Endothelial cell of umbilical vein (primary cell): ENCODE results near the gene FAM120A. TPM values are rescaled to one million over a fixed set of nuclear protein-coding genes. Genes with fewer than 3 reads are reported as not detected.

Experiments used
- BruUV-seq: library from RNA; stranded (reverse); fragments of 400-500 nt; replicated peaks from 2 replicates; lab custom pipeline; 2021; lab: Mats Ljungman, UMichigan
- CTCF ChIA-PET: fragments of 300-600, 350-600 bp; sonication (Branson Sonifier 250); formaldehyde crosslinking; loops from one replicate; lab custom pipeline; 2021; ENCODE audit warnings: antibody characterized with exemption, inconsistent platforms; lab: Charles Lee
- POLR2A ChIA-PET: fragments of 300-600, 350-600 bp; sonication (Branson Sonifier 250); formaldehyde crosslinking; loops from one replicate; lab custom pipeline; 2021; ENCODE audit warnings: antibody characterized with exemption, inconsistent platforms; lab: Charles Lee
- DNase-seq: peaks from one replicate; pipeline ENCODE4 v3.0.0-alpha.2; 2011; ENCODE audit warnings: low read depth, low spot score
- FAIRE-seq: peaks from 2 replicates; lab custom pipeline; 2011; peaks lifted over from hg19 to GRCh38; lab: Jason Lieb, UNC
- H2AFZ ChIP-seq: 2 replicates; pipeline ENCODE4 v1.6.0; 2012; ENCODE audit warnings: low read depth, low read length, control low read depth, inconsistent platforms
- H3K27ac ChIP-seq: 2 replicates; pipeline ENCODE4 v1.5.1; 2011; ENCODE audit warnings: low read depth, mild to moderate bottlenecking, control low read depth, low read length, moderate library complexity; ENCODE audit not compliant: insufficient read depth
- H3K27me3 ChIP-seq, 2 experiments: 2 replicates each; pipeline versions ENCODE4 v1.6.0 to v1.6.1; 2011; ENCODE audit warnings: low read length in 2 of 2, mixed read lengths in 1 of 2; ENCODE audit not compliant: control insufficient read depth in 2 of 2, insufficient read depth in 2 of 2
- H3K36me3 ChIP-seq, 2 experiments: 2 replicates in 1 of 2; 3 replicates in 1 of 2; pipeline ENCODE4 v1.5.1; 2011; ENCODE audit warnings: low read length in 2 of 2, mild to moderate bottlenecking in 1 of 2, moderate library complexity in 1 of 2; ENCODE audit not compliant: control insufficient read depth in 2 of 2, insufficient read depth in 2 of 2; ENCODE audit errors: extremely low read depth in 1 of 2
- H3K4me1 ChIP-seq: 3 replicates; pipeline ENCODE4 v1.5.1; 2011; ENCODE audit warnings: mild to moderate bottlenecking, low read length; ENCODE audit not compliant: control insufficient read depth, insufficient read depth; ENCODE audit errors: extremely low read depth
- H3K4me2 ChIP-seq: 2 replicates; pipeline ENCODE4 v1.6.1; 2011; ENCODE audit warnings: low read length, control low read depth, mixed read lengths; ENCODE audit not compliant: insufficient read depth
- H3K4me3 ChIP-seq, 3 experiments: fragments of 200-600 bp in 1 of 3; sonication (generic), shearing (Covaris generic) in 1 of 3; replicated peaks in 1 of 3; 2 replicates each; pipeline ENCODE4 v1.5.1; 2011 to 2016; ENCODE audit warnings: control low read depth in 3 of 3, low read length in 3 of 3, mild to moderate bottlenecking in 2 of 3, inconsistent platforms in 1 of 3, low read depth in 1 of 3, moderate library complexity in 1 of 3; ENCODE audit not compliant: insufficient read depth in 1 of 3
- H3K79me2 ChIP-seq: 2 replicates; pipeline ENCODE4 v1.6.0; 2012; ENCODE audit warnings: low read length, inconsistent platforms; ENCODE audit not compliant: control insufficient read depth, insufficient read depth
- H3K9ac ChIP-seq: replicated peaks from 2 replicates; pipeline ENCODE3; 2011; ENCODE audit warnings: low read length, control low read depth; ENCODE audit not compliant: insufficient read depth; ENCODE audit errors: extremely low read depth
- H3K9me1 ChIP-seq: replicated peaks from 3 replicates; pipeline ENCODE4 v1.6.0; 2011; ENCODE audit warnings: mild to moderate bottlenecking, low read length; ENCODE audit not compliant: control insufficient read depth, insufficient read depth; ENCODE audit errors: extremely low read depth
- H3K9me3 ChIP-seq: replicated peaks from 2 replicates; pipeline ENCODE4 v1.5.1; 2012; ENCODE audit warnings: low read length, inconsistent platforms; ENCODE audit not compliant: control insufficient read depth, insufficient read depth
- H4K20me1 ChIP-seq: replicated peaks from 2 replicates; pipeline ENCODE3; 2011; ENCODE audit warnings: mild to moderate bottlenecking, low read length; ENCODE audit not compliant: control insufficient read depth, insufficient read depth; ENCODE audit errors: extremely low read depth
- EZH2 ChIP-seq: IDR thresholded peaks from 2 replicates; pipeline ENCODE4 v1.6.1; 2012; ENCODE audit warnings: borderline replicate concordance, low read depth, mild to moderate bottlenecking, moderate library complexity, low read length, inconsistent platforms; ENCODE audit not compliant: severe bottlenecking
- FOS ChIP-seq: IDR thresholded peaks from 2 replicates; pipeline ENCODE4 v1.6.1; 2011; ENCODE audit warnings: mild to moderate bottlenecking, low read length, moderate library complexity, borderline replicate concordance; ENCODE audit not compliant: insufficient read depth
- GATA2 ChIP-seq: IDR thresholded peaks from 2 replicates; pipeline ENCODE4 v1.7.0; 2011; ENCODE audit warnings: low read depth, mild to moderate bottlenecking, moderate library complexity, mixed read lengths, low read length; ENCODE audit not compliant: insufficient read length, insufficient read depth
- JUN ChIP-seq: IDR thresholded peaks from 2 replicates; pipeline ENCODE4 v1.6.1; 2011; ENCODE audit warnings: borderline replicate concordance, low read depth; ENCODE audit not compliant: insufficient read length, insufficient read depth
- MYC ChIP-seq: IDR thresholded peaks from one replicate; pipeline ENCODE4 v1.6.1; 2011; ENCODE audit warnings: mild to moderate bottlenecking, low read depth, low read length
- POLR2A ChIP-seq: IDR thresholded peaks from 2 replicates; pipeline ENCODE4 v1.6.1; 2012; ENCODE audit warnings: low read depth, mild to moderate bottlenecking, control low read depth, low read length
- POLR2AphosphoS5 ChIP-seq: IDR thresholded peaks from 2 replicates; pipeline ENCODE4 v1.6.1; 2012; ENCODE audit warnings: low read depth, mild to moderate bottlenecking, control low read depth, low read length, moderate library complexity; ENCODE audit not compliant: insufficient read depth
- dilution Hi-C: fragments of 300-500 bp; cut with MboI; formaldehyde crosslinking; loops from one replicate; pipeline ENCODE4 v1.15.0; 2019; ENCODE audit warnings: low sequenced_read_pairs; ENCODE audit not compliant: extremely low pct_ligation_motif_present
- intact Hi-C: fragments of 100-400 bp; cut with micrococcal nuclease; formaldehyde crosslinking; loops from one replicate; pipeline ENCODE4 v1.10.0; 2022
- polyA plus RNA-seq, 4 experiments: library from polyadenylated mRNA; depleted of rRNA in 3 of 4; stranded (reverse) in 3 of 4; unstranded in 1 of 4; fragments of >200 nt; gene quantifications; 2 replicates each; pipeline versions ENCODE4 v1.2.1 to v1.2.3, GENCODE V29; 2011 to 2012; ENCODE audit warnings: missing spikeins in 1 of 4
- total RNA-seq: library from RNA; stranded (reverse); gene quantifications from 2 replicates; pipeline ENCODE4 v1.2.3, GENCODE V29; 2021
- TF ChIP-seq, protein P1 (sequence below): IDR thresholded peaks from 2 replicates; pipeline ENCODE4 v1.6.1; 2011; ENCODE audit not compliant: insufficient read depth, insufficient read length
- TF ChIP-seq, protein P2 (sequence below), 2 donors: IDR thresholded peaks; 1 replicate in 1 of 2; 2 replicates in 1 of 2; pipeline ENCODE4 v1.5.1; 2011; ENCODE audit warnings: low read length in 2 of 2, mild to moderate bottlenecking in 2 of 2, moderate library complexity in 2 of 2, control low read depth in 1 of 2, inconsistent platforms in 1 of 2, low read depth in 1 of 2; ENCODE audit not compliant: insufficient read depth in 1 of 2; ENCODE audit errors: extremely low read depth in 1 of 2

The FAM120A gene
- total and polyA plus RNA-seq, 2 donors (not counting 3 experiments of a cell fraction or from before 2014, with no cell fraction given), result 66.8 to 126 TPM

DNA sequence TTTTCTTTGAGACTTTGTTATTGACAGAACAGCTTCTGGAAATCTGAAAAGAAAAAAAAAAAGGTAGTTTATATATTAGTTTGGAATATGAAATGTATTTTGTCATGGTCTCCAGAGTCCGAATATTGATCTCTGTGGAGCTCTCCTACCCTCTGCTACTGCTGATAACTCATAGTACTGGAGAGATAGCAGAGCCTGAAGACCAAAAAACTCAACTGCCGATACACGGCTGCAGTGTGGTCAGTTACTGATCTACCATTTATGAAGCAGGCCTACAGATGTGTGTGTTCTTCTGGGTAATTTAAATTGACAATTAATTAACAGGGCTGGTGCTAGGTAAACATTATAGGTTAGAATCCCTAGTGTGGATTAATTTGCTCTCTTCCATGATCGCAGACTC is 3.8 kb upstream of the FAM120A start:
- Histone ChIP-seq H3K9me1 (no peaks in the 10 kb centered on the region), H3K79me2 (peaks cover 24% of the 10 kb centered on the region), H3K9me3 (no peaks in the 10 kb centered on the region), H3K4me2 (no peak overlapping the region), H3K27ac (no peak overlapping the region), H3K27me3 (no peaks in the 10 kb centered on the region), H3K4me3 (no peak overlapping the region), H3K9ac (no peak overlapping the region), H2AFZ (no peak overlapping the region), H3K4me1 (peaks cover 6% of the 10 kb centered on the region), H3K36me3 (peaks cover 8 to 12% of the 10 kb centered on the region in 2 experiments), H4K20me1 (no peaks in the 10 kb centered on the region)
- no TSS peak for BruUV-seq
- TF ChIP-seq MYC, result no peak
- no peak for TF ChIP-seq POLR2A
- TF ChIP-seq, protein P1, sequence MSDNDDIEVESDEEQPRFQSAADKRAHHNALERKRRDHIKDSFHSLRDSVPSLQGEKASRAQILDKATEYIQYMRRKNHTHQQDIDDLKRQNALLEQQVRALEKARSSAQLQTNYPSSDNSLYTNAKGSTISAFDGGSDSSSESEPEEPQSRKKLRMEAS, result no peak
- no peak for TF ChIP-seq EZH2
- no peak for TF ChIP-seq GATA2
- TF ChIP-seq, protein P2, sequence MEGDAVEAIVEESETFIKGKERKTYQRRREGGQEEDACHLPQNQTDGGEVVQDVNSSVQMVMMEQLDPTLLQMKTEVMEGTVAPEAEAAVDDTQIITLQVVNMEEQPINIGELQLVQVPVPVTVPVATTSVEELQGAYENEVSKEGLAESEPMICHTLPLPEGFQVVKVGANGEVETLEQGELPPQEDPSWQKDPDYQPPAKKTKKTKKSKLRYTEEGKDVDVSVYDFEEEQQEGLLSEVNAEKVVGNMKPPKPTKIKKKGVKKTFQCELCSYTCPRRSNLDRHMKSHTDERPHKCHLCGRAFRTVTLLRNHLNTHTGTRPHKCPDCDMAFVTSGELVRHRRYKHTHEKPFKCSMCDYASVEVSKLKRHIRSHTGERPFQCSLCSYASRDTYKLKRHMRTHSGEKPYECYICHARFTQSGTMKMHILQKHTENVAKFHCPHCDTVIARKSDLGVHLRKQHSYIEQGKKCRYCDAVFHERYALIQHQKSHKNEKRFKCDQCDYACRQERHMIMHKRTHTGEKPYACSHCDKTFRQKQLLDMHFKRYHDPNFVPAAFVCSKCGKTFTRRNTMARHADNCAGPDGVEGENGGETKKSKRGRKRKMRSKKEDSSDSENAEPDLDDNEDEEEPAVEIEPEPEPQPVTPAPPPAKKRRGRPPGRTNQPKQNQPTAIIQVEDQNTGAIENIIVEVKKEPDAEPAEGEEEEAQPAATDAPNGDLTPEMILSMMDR (IDR thresholded peaks at IDR 0.05; ENCODE audit: extremely low read depth in 1 of 2, insufficient read depth in 1 of 2, low read depth in 1 of 2, low read length in 2 of 2), result no peak
- no peak for TF ChIP-seq POLR2AphosphoS5
- no peak for TF ChIP-seq FOS
- no peak for TF ChIP-seq JUN
- FAIRE-seq, result no peak
- DNase-seq, result no peak
- dilution Hi-C loops (no loop called here), intact Hi-C loops (no loop called here)
- CTCF ChIA-PET, result no interaction called here
- POLR2A ChIA-PET, result no interaction called here
